HFFc6 (cell line): ENCODE measurements around the gene TPK1. TPM values are rescaled to one million over a fixed set of nuclear protein-coding genes. Genes with fewer than 3 reads are reported as not detected.

ENCODE experiments used
- DNase-seq: peaks from one replicate; pipeline ENCODE4 v3.0.0-alpha.2; 2018
- H3K27ac Mint-ChIP-seq: 2 replicates; pipeline ENCODE4 v1.8.0; 2020; ENCODE audit warnings: mild to moderate bottlenecking, mixed read lengths
- H3K27me3 Mint-ChIP-seq: 2 replicates; pipeline ENCODE4 v1.8.0; 2021; ENCODE audit warnings: mild to moderate bottlenecking, moderate library complexity, mixed read lengths; ENCODE audit not compliant: insufficient read depth
- H3K36me3 Mint-ChIP-seq: 2 replicates; pipeline ENCODE4 v1.8.0; 2021; ENCODE audit warnings: low read depth, mixed read lengths
- H3K4me1 Mint-ChIP-seq: 2 replicates; pipeline ENCODE4 v1.8.0; 2020; ENCODE audit warnings: low read depth, mixed read lengths
- H3K4me3 Mint-ChIP-seq: 2 replicates; pipeline ENCODE4 v1.8.0; 2020; ENCODE audit warnings: mild to moderate bottlenecking, moderate library complexity, mixed read lengths
- H3K9me3 Mint-ChIP-seq: 2 replicates; pipeline ENCODE4 v1.8.0; 2020; ENCODE audit warnings: mild to moderate bottlenecking, mixed read lengths
- total RNA-seq, 6 experiments: library from RNA; stranded (reverse); fragmentation: NEBNext Ultra II Directional; extraction: Animal tissue kit (Norgen Biotek cat#: 25700); gene quantifications; 2 replicates in 1 of 6; 3 replicates in 5 of 6; pipeline ENCODE4 v1.2.3, GENCODE V29; 2021
- TF ChIP-seq, protein P1 (sequence below): fragments of 200-600 bp; sonication (generic); IDR thresholded peaks from 2 replicates; pipeline ENCODE4 v1.5.0; 2021; ENCODE audit warnings: antibody characterized with exemption, mild to moderate bottlenecking

TPK1 gene
- total RNA-seq, 6 experiments from 2014 or later: 0.11 to 0.82 (median 0.55) TPM; not detected in 2

DNA sequence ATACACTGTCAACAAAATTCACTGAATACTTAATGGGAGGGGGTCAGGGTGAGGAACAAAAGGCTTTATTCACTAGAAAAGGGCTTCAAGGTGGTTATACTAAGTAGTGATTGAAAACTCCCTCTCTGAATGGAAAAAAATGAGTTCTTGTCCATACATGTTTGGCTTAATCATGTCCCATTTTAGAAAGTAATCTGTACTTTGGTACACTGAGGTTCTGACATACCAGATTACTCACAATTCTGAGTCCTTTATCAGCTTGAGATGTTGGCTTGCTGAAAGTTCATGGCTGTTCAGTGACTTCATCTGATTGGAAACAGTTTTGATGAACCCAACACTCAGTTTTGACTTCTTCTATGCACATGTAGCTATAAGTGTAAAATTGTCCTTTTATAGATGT is 419.5 kb downstream of the TPK1 start:
- H3K4me1 Mint-ChIP-seq: no peaks in the 10 kb centered on the region
- H3K27ac Mint-ChIP-seq: no peak overlapping the region
- no peak overlapping the region for H3K4me3 Mint-ChIP-seq
- TF ChIP-seq, protein P1, sequence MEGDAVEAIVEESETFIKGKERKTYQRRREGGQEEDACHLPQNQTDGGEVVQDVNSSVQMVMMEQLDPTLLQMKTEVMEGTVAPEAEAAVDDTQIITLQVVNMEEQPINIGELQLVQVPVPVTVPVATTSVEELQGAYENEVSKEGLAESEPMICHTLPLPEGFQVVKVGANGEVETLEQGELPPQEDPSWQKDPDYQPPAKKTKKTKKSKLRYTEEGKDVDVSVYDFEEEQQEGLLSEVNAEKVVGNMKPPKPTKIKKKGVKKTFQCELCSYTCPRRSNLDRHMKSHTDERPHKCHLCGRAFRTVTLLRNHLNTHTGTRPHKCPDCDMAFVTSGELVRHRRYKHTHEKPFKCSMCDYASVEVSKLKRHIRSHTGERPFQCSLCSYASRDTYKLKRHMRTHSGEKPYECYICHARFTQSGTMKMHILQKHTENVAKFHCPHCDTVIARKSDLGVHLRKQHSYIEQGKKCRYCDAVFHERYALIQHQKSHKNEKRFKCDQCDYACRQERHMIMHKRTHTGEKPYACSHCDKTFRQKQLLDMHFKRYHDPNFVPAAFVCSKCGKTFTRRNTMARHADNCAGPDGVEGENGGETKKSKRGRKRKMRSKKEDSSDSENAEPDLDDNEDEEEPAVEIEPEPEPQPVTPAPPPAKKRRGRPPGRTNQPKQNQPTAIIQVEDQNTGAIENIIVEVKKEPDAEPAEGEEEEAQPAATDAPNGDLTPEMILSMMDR: no peak
- DNase-seq: no peak
- no peaks in the 10 kb centered on the region for H3K36me3 Mint-ChIP-seq
- H3K27me3 Mint-ChIP-seq: no peaks in the 10 kb centered on the region
- H3K9me3 Mint-ChIP-seq: peaks cover 9% of the 10 kb centered on the region

- Mint-ChIP-seq H3K9me3 (peaks cover 10% of the 10 kb centered on the region), H3K27me3 (no peaks in the 10 kb centered on the region), H3K4me1 (no peaks in the 10 kb centered on the region), H3K36me3 (no peaks in the 10 kb centered on the region), H3K27ac (no peak overlapping the region), H3K4me3 (no peak overlapping the region)
- TF ChIP-seq, protein P1: no peak
- DNase-seq: no peak
Observed at GRCh38 chr7:144415858-144416257, 420.0 kb downstream of the TPK1 start.

GRCh38 chr7:144414815-144415214 is 421.0 kb downstream of the TPK1 start:
- H3K36me3 Mint-ChIP-seq: no peaks in the 10 kb centered on the region
- no peak overlapping the region for H3K4me3 Mint-ChIP-seq
- H3K4me1 Mint-ChIP-seq: no peaks in the 10 kb centered on the region
- peaks cover 13% of the 10 kb centered on the region for H3K9me3 Mint-ChIP-seq
- TF ChIP-seq, protein P1: no peak
- no peak overlapping the region for H3K27ac Mint-ChIP-seq
- no peak for DNase-seq
- H3K27me3 Mint-ChIP-seq: no peaks in the 10 kb centered on the region

- TF ChIP-seq, protein P1: no peak
- H3K4me3 Mint-ChIP-seq: no peak overlapping the region
- H3K4me1 Mint-ChIP-seq: no peaks in the 10 kb centered on the region
- H3K27me3 Mint-ChIP-seq: no peaks in the 10 kb centered on the region; the same call in 1 of the 2 replicates
- peaks cover 4% of the 10 kb centered on the region; the same call in 1 of the 2 replicates for H3K9me3 Mint-ChIP-seq
- no peaks in the 10 kb centered on the region for H3K36me3 Mint-ChIP-seq
- no peak for DNase-seq
- no peak overlapping the region for H3K27ac Mint-ChIP-seq
Observed at GRCh38 chr7:144410441-144410840, 425.4 kb downstream of the TPK1 start.

DNA sequence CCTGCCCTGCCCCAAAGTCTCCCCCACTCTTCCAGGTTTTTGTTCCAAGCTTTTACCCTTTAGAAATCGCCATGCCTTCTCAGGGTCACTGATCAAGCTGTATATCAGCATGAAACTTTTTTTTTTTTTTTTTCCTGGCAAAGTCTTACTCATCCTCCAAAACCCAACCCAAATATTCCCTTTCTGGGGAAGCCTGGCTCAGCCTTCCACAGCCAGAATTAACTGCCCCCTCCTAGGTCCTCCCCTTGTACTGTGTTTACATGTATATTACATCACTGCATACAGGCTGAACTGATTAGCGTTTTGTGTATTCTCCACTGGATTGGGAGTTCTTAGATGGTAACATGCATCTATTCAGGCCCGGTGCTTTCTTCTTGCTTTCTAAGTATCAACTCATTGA is 427.7 kb downstream of the TPK1 start:
- DNase-seq: no peak
- H3K9me3 Mint-ChIP-seq: peaks cover 5% of the 10 kb centered on the region
- H3K4me3 Mint-ChIP-seq: no peak overlapping the region
- H3K36me3 Mint-ChIP-seq: no peaks in the 10 kb centered on the region
- peaks cover 2% of the 10 kb centered on the region for H3K27me3 Mint-ChIP-seq
- TF ChIP-seq, protein P1: no peak
- no peak overlapping the region for H3K27ac Mint-ChIP-seq
- peaks cover 10% of the 10 kb centered on the region for H3K4me1 Mint-ChIP-seq
